ENCODE data around the gene ARPIN. TPM values are rescaled to one million over a fixed set of nuclear protein-coding genes. Genes with fewer than 3 reads are reported as not detected.
"Not testable (repeated sequence)": the region's sequence is repeated elsewhere in the genome, so short reads cannot be mapped to it uniquely, and the experiment has no call there.

ARPIN gene
- total and polyA plus RNA-seq, 5 donors from 2014 or later: not detected

- no peak overlapping the region for H3K4me3 Mint-ChIP-seq
- H3K27ac Mint-ChIP-seq: no peak overlapping the region
- Histone ChIP-seq H3K4me3 (ENCODE audit: low read depth, low read length) (no peak overlapping the region), H3K27ac (ENCODE audit: insufficient read depth, low read length, poor library complexity, severe bottlenecking) (no peak overlapping the region), H3K9me3 (ENCODE audit: control insufficient read depth in 2 of 2, low read length in 2 of 2) (no peaks in the 10 kb centered on the region), H3K36me3 (ENCODE audit: control insufficient read depth, insufficient read depth, low read length) (peaks cover 38% of the 10 kb centered on the region), H3K27me3 (ENCODE audit: control insufficient read depth, insufficient read depth, low read length) (no peaks in the 10 kb centered on the region), H3K4me1 (ENCODE audit: control insufficient read depth, insufficient read depth, low read length, poor library complexity, severe bottlenecking) (no peaks in the 10 kb centered on the region)
- H3K27me3 Mint-ChIP-seq: no peaks in the 10 kb centered on the region
- no peaks in the 10 kb centered on the region for H3K9me3 Mint-ChIP-seq
- H3K4me1 Mint-ChIP-seq: peaks cover 0 to 14% (median under 1%) of the 10 kb centered on the region in 4 donors
- DNase-seq: no peak
- ATAC-seq (ENCODE audit: low read depth in 2 of 2): no peak
- H3K36me3 Mint-ChIP-seq: peaks cover 27% of the 10 kb centered on the region
Observed at GRCh38 chr15:89860431-89860830, 52.3 kb downstream of the ARPIN start.

GRCh38 chr15:89858661-89859458, 53.9 kb downstream of the ARPIN start:
- Histone ChIP-seq H3K27me3 (ENCODE audit: control insufficient read depth, insufficient read depth, low read length) (no peaks in the 10 kb centered on the region), H3K9me3 (ENCODE audit: control insufficient read depth in 2 of 2, low read length in 2 of 2) (no peaks in the 10 kb centered on the region), H3K27ac (ENCODE audit: insufficient read depth, low read length, poor library complexity, severe bottlenecking) (no peak overlapping the region), H3K36me3 (ENCODE audit: control insufficient read depth, insufficient read depth, low read length) (peaks cover 33% of the 10 kb centered on the region), H3K4me3 (ENCODE audit: low read depth, low read length) (no peak overlapping the region), H3K4me1 (ENCODE audit: control insufficient read depth, insufficient read depth, low read length, poor library complexity, severe bottlenecking) (no peaks in the 10 kb centered on the region)
- Mint-ChIP-seq H3K36me3 (peaks cover 18% of the 10 kb centered on the region), H3K27ac (no peak overlapping the region), H3K9me3 (no peaks in the 10 kb centered on the region), H3K4me1 (peaks cover 0 to 10% (median under 1%) of the 10 kb centered on the region in 4 donors), H3K27me3 (no peaks in the 10 kb centered on the region), H3K4me3 (no peak overlapping the region)
- ATAC-seq (ENCODE audit: low read depth in 2 of 2) (no peak), DNase-seq (no peak)

- no peaks in the 10 kb centered on the region for H3K27me3 ChIP-seq (ENCODE audit: control insufficient read depth, insufficient read depth, low read length)
- H3K36me3 ChIP-seq (ENCODE audit: control insufficient read depth, insufficient read depth, low read length): peaks cover 22% of the 10 kb centered on the region
- no peaks in the 10 kb centered on the region for H3K4me1 ChIP-seq (ENCODE audit: control insufficient read depth, insufficient read depth, low read length, poor library complexity, severe bottlenecking)
- H3K9me3 ChIP-seq (ENCODE audit: control insufficient read depth in 2 of 2, low read length in 2 of 2): no peaks in the 10 kb centered on the region
- no peaks in the 10 kb centered on the region for H3K9me3 Mint-ChIP-seq
- H3K36me3 Mint-ChIP-seq: peaks cover 20% of the 10 kb centered on the region
- ATAC-seq (ENCODE audit: low read depth in 2 of 2) (no peak), DNase-seq (no peak)
- H3K4me3 Mint-ChIP-seq: no peak overlapping the region
- H3K27ac ChIP-seq (ENCODE audit: insufficient read depth, low read length, poor library complexity, severe bottlenecking): no peak overlapping the region
- peaks cover 0 to 8% (median 0%) of the 10 kb centered on the region in 4 donors for H3K4me1 Mint-ChIP-seq
- no peak overlapping the region for H3K27ac Mint-ChIP-seq
- no peaks in the 10 kb centered on the region for H3K27me3 Mint-ChIP-seq
- no peak overlapping the region for H3K4me3 ChIP-seq (ENCODE audit: low read depth, low read length)
Observed at GRCh38 chr15:89857673-89858072, 55.1 kb downstream of the ARPIN start.

- no peak overlapping the region for H3K27ac ChIP-seq (ENCODE audit: insufficient read depth, low read length, poor library complexity, severe bottlenecking)
- ATAC-seq (ENCODE audit: low read depth in 2 of 2): no peak
- no peaks in the 10 kb centered on the region for H3K4me1 ChIP-seq (ENCODE audit: control insufficient read depth, insufficient read depth, low read length, poor library complexity, severe bottlenecking)
- DNase-seq: no peak
- H3K27me3 ChIP-seq (ENCODE audit: control insufficient read depth, insufficient read depth, low read length): no peaks in the 10 kb centered on the region
- H3K36me3 Mint-ChIP-seq: peaks cover 31% of the 10 kb centered on the region
- no peaks in the 10 kb centered on the region for H3K9me3 Mint-ChIP-seq
- H3K36me3 ChIP-seq (ENCODE audit: control insufficient read depth, insufficient read depth, low read length): peaks cover 8% of the 10 kb centered on the region
- peaks cover 0 to 8% (median 7%) of the 10 kb centered on the region in 4 donors for H3K4me1 Mint-ChIP-seq
- H3K4me3 ChIP-seq (ENCODE audit: low read depth, low read length): no peak overlapping the region
- no peak overlapping the region for H3K27ac Mint-ChIP-seq
- no peak overlapping the region for H3K4me3 Mint-ChIP-seq
- no peaks in the 10 kb centered on the region for H3K9me3 ChIP-seq (ENCODE audit: control insufficient read depth in 2 of 2, low read length in 2 of 2)
- no peaks in the 10 kb centered on the region for H3K27me3 Mint-ChIP-seq
Observed at GRCh38 chr15:89855948-89856347, 56.8 kb downstream of the ARPIN start.

GRCh38 chr15:89854863-89855262, 57.9 kb downstream of the ARPIN start:
- H3K36me3 ChIP-seq (ENCODE audit: control insufficient read depth, insufficient read depth, low read length); H3K4me3 Mint-ChIP-seq: not testable (repeated sequence)

GRCh38 chr15:89852342-89852995, 60.3 kb downstream of the ARPIN start:
- Histone ChIP-seq H3K4me1 (ENCODE audit: control insufficient read depth, insufficient read depth, low read length, poor library complexity, severe bottlenecking) (no peaks in the 10 kb centered on the region), H3K4me3 (ENCODE audit: low read depth, low read length) (no peak overlapping the region), H3K36me3 (ENCODE audit: control insufficient read depth, insufficient read depth, low read length) (peaks cover 10% of the 10 kb centered on the region), H3K9me3 (ENCODE audit: control insufficient read depth in 2 of 2, low read length in 2 of 2) (no peaks in the 10 kb centered on the region), H3K27ac (ENCODE audit: insufficient read depth, low read length, poor library complexity, severe bottlenecking) (no peak overlapping the region), H3K27me3 (ENCODE audit: control insufficient read depth, insufficient read depth, low read length) (no peaks in the 10 kb centered on the region)
- Mint-ChIP-seq H3K36me3 (peaks cover 33% of the 10 kb centered on the region), H3K27ac (peak overlapping the region in 1 of 3 donors; percentile 48), H3K27me3 (no peaks in the 10 kb centered on the region), H3K4me3 (no peak overlapping the region), H3K4me1 (peaks cover 0 to 10% (median 4%) of the 10 kb centered on the region in 4 donors), H3K9me3 (no peaks in the 10 kb centered on the region)
- DNase-seq: no peak
- no peak for ATAC-seq (ENCODE audit: low read depth in 2 of 2)

More at GRCh38 chr15:89854863-89855262, 57.9 kb downstream of the ARPIN start:
- H3K4me3 ChIP-seq (ENCODE audit: low read depth, low read length); ATAC-seq (ENCODE audit: low read depth in 2 of 2); DNase-seq; H3K27me3 ChIP-seq (ENCODE audit: control insufficient read depth, insufficient read depth, low read length); H3K27ac Mint-ChIP-seq; H3K4me1 ChIP-seq (ENCODE audit: control insufficient read depth, insufficient read depth, low read length, poor library complexity, severe bottlenecking); H3K9me3 ChIP-seq (ENCODE audit: control insufficient read depth in 2 of 2, low read length in 2 of 2); H3K27me3 Mint-ChIP-seq; H3K9me3 Mint-ChIP-seq; H3K27ac ChIP-seq (ENCODE audit: insufficient read depth, low read length, poor library complexity, severe bottlenecking): not testable (repeated sequence)
- H3K4me1 Mint-ChIP-seq: peaks cover 0 to 10% (median 5%) of the 10 kb centered on the region in 4 donors
- H3K36me3 Mint-ChIP-seq: peaks cover 27% of the 10 kb centered on the region

DNA sequence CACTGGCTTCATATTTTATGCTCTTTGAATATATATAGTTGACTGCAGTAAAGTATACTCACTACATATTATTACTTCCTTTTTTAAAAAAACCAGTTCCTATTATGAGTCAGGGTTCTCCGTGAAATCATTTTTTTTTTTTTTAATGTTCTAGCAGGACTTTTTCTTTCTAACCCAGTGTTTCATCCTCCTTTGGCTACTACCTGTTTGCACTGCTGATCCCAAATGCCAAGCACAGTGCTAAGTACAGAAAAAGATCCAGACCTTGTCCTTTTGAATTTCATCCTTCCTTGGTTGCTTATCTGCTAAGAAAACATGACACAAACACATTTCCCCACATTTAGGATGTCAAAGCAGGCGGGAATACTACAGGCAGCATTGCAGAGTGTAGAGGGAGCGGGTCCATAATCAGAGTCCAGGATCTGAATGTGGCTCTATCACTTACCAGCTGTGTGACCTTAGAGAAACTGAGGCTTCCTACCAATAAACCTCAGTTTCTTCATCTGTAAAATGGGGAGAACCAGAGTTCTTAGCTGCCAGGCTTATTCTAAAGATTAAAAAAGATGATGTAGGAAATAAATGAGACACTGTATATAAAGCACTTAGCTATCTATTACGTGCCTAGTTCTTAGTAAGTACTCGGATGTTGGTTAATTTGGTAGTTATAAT, 60.9 kb downstream of the ARPIN start:
- no peak overlapping the region for H3K4me3 Mint-ChIP-seq
- peaks cover 10% of the 10 kb centered on the region for H3K36me3 ChIP-seq (ENCODE audit: control insufficient read depth, insufficient read depth, low read length)
- H3K4me3 ChIP-seq (ENCODE audit: low read depth, low read length): no peak overlapping the region
- H3K9me3 Mint-ChIP-seq: no peaks in the 10 kb centered on the region
- no peak overlapping the region for H3K27ac ChIP-seq (ENCODE audit: insufficient read depth, low read length, poor library complexity, severe bottlenecking)
- peaks cover 31% of the 10 kb centered on the region for H3K36me3 Mint-ChIP-seq
- peaks cover 0 to 10% (median 5%) of the 10 kb centered on the region in 4 donors for H3K4me1 Mint-ChIP-seq
- H3K9me3 ChIP-seq (ENCODE audit: control insufficient read depth in 2 of 2, low read length in 2 of 2): no peaks in the 10 kb centered on the region
- ATAC-seq (ENCODE audit: low read depth in 2 of 2) (no peak), DNase-seq (no peak)
- no peaks in the 10 kb centered on the region for H3K27me3 ChIP-seq (ENCODE audit: control insufficient read depth, insufficient read depth, low read length)
- H3K27ac Mint-ChIP-seq: peak overlapping the region in 1 of 3 donors; percentile 48
- H3K27me3 Mint-ChIP-seq: no peaks in the 10 kb centered on the region
- H3K4me1 ChIP-seq (ENCODE audit: control insufficient read depth, insufficient read depth, low read length, poor library complexity, severe bottlenecking): no peaks in the 10 kb centered on the region
